Articular chondrocyte of knee joint (primary cell): ENCODE measurements around the gene RUVBL2. TPM values are rescaled to one million over a fixed set of nuclear protein-coding genes. Genes with fewer than 3 reads are reported as not detected.

Source experiments
- small RNA-seq: library from RNA; depleted of rRNA; stranded (forward); fragments of <200 nt; gene quantifications from one replicate; pipeline ENCODE3, GENCODE V24; 2012
- total RNA-seq: library from RNA; depleted of rRNA; stranded (reverse); fragments of >200 nt; gene quantifications from 2 replicates; pipeline ENCODE4 v1.2.3, GENCODE V29; 2012

The RUVBL2 gene
- total RNA-seq: 121 and 122 TPM in 2 replicates

GRCh38 chr19:48993175-48994034, at the start of gene RUVBL2, which contains the start of gene GYS1:
Gene RUVBL2, plus strand, starts transcription at chr19:48993887. Its CDS starts 25 bp downstream, at chr19:48993912.
Gene GYS1, minus strand, starts transcription at chr19:48993309. Its CDS starts 197 bp downstream, at chr19:48993112.

GRCh38 chr19:48954595-48955307, 38.9 kb upstream of the RUVBL2 start, which contains the start of gene BAX:
Gene BAX, plus strand, starts transcription at chr19:48954875. Its CDS starts 54 bp downstream, at chr19:48954929.

GRCh38 chr19:48965040-48965805, 28.5 kb upstream of the RUVBL2 start, which contains the start of gene FTL:
Gene FTL, plus strand, starts transcription at chr19:48965309. Its CDS starts 199 bp downstream, at chr19:48965508.

GRCh38 chr19:49017041-49017665, 23.5 kb downstream of the RUVBL2 start, which contains the start of gene LHB:
Gene LHB, minus strand, starts transcription at chr19:49017091. Its CDS starts 10 bp downstream, at chr19:49017081.

GRCh38 chr19:49024233-49024632, 30.5 kb downstream of the RUVBL2 start, which contains the start of gene CGB3:
Gene CGB3, minus strand, starts transcription at chr19:49024333. Its CDS starts 362 bp downstream, at chr19:49023971.

GRCh38 chr19:49031642-49032301, 38.1 kb downstream of the RUVBL2 start, which contains the start of gene CGB2:
Gene CGB2, plus strand, starts transcription at chr19:49031890. Its CDS starts 206 bp downstream, at chr19:49032096.

GRCh38 chr19:49036815-49037214, 43.1 kb downstream of the RUVBL2 start, which contains the start of gene CGB1:
Gene CGB1, minus strand, starts transcription at chr19:49036895. Its CDS starts 184 bp downstream, at chr19:49036711.

GRCh38 chr19:49043548-49043947, 49.9 kb downstream of the RUVBL2 start, which contains the start of gene CGB5:
Gene CGB5, plus strand, starts transcription at chr19:49043848. Its CDS starts 362 bp downstream, at chr19:49044210.

GRCh38 chr19:49049011-49049410, 55.3 kb downstream of the RUVBL2 start, which contains the start of gene CGB8:
Gene CGB8, minus strand, starts transcription at chr19:49049111. Its CDS starts 372 bp downstream, at chr19:49048739.

GRCh38 chr19:49057636-49058234, 64.0 kb downstream of the RUVBL2 start, which contains the start of gene CGB7:
Gene CGB7, minus strand, starts transcription at chr19:49057749. Its CDS starts 2,374 bp downstream, at chr19:49055375.

GRCh38 chr19:49064768-49065611, 71.3 kb downstream of the RUVBL2 start, which contains the start of gene NTF4:
Gene NTF4, minus strand, starts transcription at chr19:49064818. Its CDS starts 2,821 bp downstream, at chr19:49061997.

Small RNA genes lying within 50 kb of the gene (small RNA-seq; reads per million reads assigned to genes)
- not detected for gene MIR6798

Other genes starting within 250 kb of the RUVBL2 start
- gene IZUMO1, start 247.0 kb upstream of the RUVBL2 start, total RNA-seq: not detected in 2 replicates
- 0.22 TPM in 1 of 2 replicates, not detected in the other for gene FUT1, start 241.2 kb upstream of the RUVBL2 start, total RNA-seq
- gene FGF21, start 238.4 kb upstream of the RUVBL2 start, total RNA-seq: not detected in 2 replicates
- gene BCAT2, start 182.9 kb upstream of the RUVBL2 start, total RNA-seq: 21.4 and 28.0 TPM in 2 replicates
- 2.2 and 6.8 TPM in 2 replicates for gene HSD17B14, start 157.4 kb upstream of the RUVBL2 start, total RNA-seq
- gene PLEKHA4, start 125.3 kb upstream of the RUVBL2 start, total RNA-seq: 23.1 and 31.3 TPM in 2 replicates
- gene PPP1R15A, start 121.5 kb upstream of the RUVBL2 start, total RNA-seq: 59.2 and 70.2 TPM in 2 replicates
- 0.11 TPM in 1 of 2 replicates, not detected in the other for gene TULP2, start 95.1 kb upstream of the RUVBL2 start, total RNA-seq
- 258 and 269 TPM in 2 replicates for gene NUCB1, start 93.6 kb upstream of the RUVBL2 start, total RNA-seq
- gene DHDH, start 60.2 kb upstream of the RUVBL2 start, total RNA-seq: 0.13 and 0.32 TPM in 2 replicates
- 34.5 and 37.1 TPM in 2 replicates for gene BAX, start 39.0 kb upstream of the RUVBL2 start, total RNA-seq
- 3,310 and 5,078 TPM in 2 replicates for gene FTL, start 28.6 kb upstream of the RUVBL2 start, total RNA-seq
- 37.5 and 61.8 TPM in 2 replicates for gene GYS1, start 578 bp upstream of the RUVBL2 start, total RNA-seq
- not detected in 2 replicates for gene LHB, start 23.2 kb downstream of the RUVBL2 start, total RNA-seq
- gene CGB3, start 30.4 kb downstream of the RUVBL2 start, total RNA-seq: not detected in 2 replicates
- not detected in 2 replicates for gene CGB2, start 38.0 kb downstream of the RUVBL2 start, total RNA-seq
- gene CGB1, start 43.0 kb downstream of the RUVBL2 start, total RNA-seq: not detected in 2 replicates
- not detected in 2 replicates for gene CGB5, start 50.0 kb downstream of the RUVBL2 start, total RNA-seq
- not detected in 2 replicates for gene CGB8, start 55.2 kb downstream of the RUVBL2 start, total RNA-seq
- gene CGB7, start 63.9 kb downstream of the RUVBL2 start, total RNA-seq: 0.13 and 0.32 TPM in 2 replicates
- not detected in 2 replicates for gene NTF4, start 70.9 kb downstream of the RUVBL2 start, total RNA-seq
- not detected in 2 replicates for gene KCNA7, start 78.8 kb downstream of the RUVBL2 start, total RNA-seq
- 85.6 and 88.4 TPM in 2 replicates for gene SNRNP70, start 91.6 kb downstream of the RUVBL2 start, total RNA-seq
- 2.8 and 3.7 TPM in 2 replicates for gene LIN7B, start 120.5 kb downstream of the RUVBL2 start, total RNA-seq
- gene C19orf73, start 125.3 kb downstream of the RUVBL2 start, total RNA-seq: 0.26 and 0.65 TPM in 2 replicates
- 0.91 and 1.4 TPM in 2 replicates for gene PPFIA3, start 125.7 kb downstream of the RUVBL2 start, total RNA-seq
- not detected in 2 replicates for gene HRC, start 161.5 kb downstream of the RUVBL2 start, total RNA-seq
- 13.4 and 17.0 TPM in 2 replicates for gene TRPM4, start 163.9 kb downstream of the RUVBL2 start, total RNA-seq